Measurements from ENCODE around the gene RAB5IF. TPM values are rescaled to one million over a fixed set of nuclear protein-coding genes. Genes with fewer than 3 reads are reported as not detected.
"Not testable (repeated sequence)": the region's sequence is repeated elsewhere in the genome, so short reads cannot be mapped to it uniquely, and the experiment has no call there.

Gene RAB5IF
- total RNA-seq, 6 donors from 2014 or later: 57.6 to 124 (median 80.3) TPM

- peak overlapping the region; percentile 72 to 100 (median 88) for H3K4me3 ChIP-seq
- H3K36me3 ChIP-seq: peaks cover 16 to 38% (median 33%) of the 10 kb centered on the region in 4 donors
- WGBS, 2 donors: 2% methylated on average over 25 to 31 of the region's 31 CpGs
- peak overlapping the region; percentile 93 to 98 (median 95) for H3K27ac ChIP-seq
- TF ChIP-seq POLR2AphosphoS5 (IDR thresholded peaks at IDR 0.05) (peak in 1 of 2 donors; percentile 47), POLR2A (IDR thresholded peaks at IDR 0.05) (no peak)
- TF ChIP-seq, protein P1, sequence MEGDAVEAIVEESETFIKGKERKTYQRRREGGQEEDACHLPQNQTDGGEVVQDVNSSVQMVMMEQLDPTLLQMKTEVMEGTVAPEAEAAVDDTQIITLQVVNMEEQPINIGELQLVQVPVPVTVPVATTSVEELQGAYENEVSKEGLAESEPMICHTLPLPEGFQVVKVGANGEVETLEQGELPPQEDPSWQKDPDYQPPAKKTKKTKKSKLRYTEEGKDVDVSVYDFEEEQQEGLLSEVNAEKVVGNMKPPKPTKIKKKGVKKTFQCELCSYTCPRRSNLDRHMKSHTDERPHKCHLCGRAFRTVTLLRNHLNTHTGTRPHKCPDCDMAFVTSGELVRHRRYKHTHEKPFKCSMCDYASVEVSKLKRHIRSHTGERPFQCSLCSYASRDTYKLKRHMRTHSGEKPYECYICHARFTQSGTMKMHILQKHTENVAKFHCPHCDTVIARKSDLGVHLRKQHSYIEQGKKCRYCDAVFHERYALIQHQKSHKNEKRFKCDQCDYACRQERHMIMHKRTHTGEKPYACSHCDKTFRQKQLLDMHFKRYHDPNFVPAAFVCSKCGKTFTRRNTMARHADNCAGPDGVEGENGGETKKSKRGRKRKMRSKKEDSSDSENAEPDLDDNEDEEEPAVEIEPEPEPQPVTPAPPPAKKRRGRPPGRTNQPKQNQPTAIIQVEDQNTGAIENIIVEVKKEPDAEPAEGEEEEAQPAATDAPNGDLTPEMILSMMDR (IDR thresholded peaks at IDR 0.05): no peak
- H3K9me3 ChIP-seq: no peaks in the 10 kb centered on the region
- H3K27me3 ChIP-seq: no peaks in the 10 kb centered on the region
- DNase-seq (peak in 1 of 2 donors; percentile 78), ATAC-seq (ENCODE audit: low FRiP score in 2 of 2) (peak in 1 of 2 donors; percentile 13)
- H3K4me1 ChIP-seq: peaks cover 18 to 28% (median 24%) of the 10 kb centered on the region in 4 donors
Measured at GRCh38 chr20:36606158-36607066, 833 bp downstream of the RAB5IF start.

DNA sequence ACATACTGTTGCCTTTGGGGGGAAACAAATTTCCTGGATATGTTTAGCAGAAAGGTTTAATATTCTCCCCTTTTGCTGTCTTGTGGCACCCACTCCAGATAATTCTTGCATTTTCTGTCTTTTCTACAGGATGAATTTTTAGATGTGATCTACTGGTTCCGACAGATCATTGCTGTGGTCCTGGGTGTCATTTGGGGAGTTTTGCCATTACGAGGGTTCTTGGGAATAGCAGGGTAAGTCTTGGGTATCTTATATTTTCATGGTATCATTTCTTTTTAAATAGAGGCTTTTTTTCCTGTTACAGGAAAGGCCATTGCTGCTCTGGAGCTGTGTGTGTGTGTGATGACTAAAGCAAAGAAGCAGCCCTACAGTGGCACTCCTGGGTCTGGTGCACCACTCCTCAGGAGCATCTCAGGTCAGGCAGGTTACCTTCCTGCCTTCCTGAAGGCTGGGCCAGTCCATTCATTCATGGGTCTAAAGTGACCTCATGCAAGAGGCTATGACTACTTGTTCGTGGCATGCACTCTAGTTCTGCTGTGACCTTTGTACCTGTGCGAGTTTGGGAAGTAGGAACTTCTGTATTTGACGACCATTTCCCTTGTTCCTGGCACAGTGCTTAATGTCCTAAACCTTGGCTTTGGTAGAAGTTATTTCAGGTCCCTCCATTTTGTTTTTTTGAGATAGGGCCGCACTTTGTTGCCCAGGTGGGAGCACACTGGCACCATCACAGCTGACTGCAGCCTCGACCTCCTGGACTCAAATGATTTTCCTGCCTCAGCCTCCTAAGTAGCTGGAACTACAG, 2.2 kb downstream of the RAB5IF start:
- 83 to 84% methylated on average over 7 of the region's 7 CpGs for WGBS, 2 donors
- peaks cover 18 to 28% (median 24%) of the 10 kb centered on the region in 4 donors for H3K4me1 ChIP-seq
- peak in 1 of 2 donors; percentile 32 for DNase-seq
- H3K27ac ChIP-seq: peak overlapping the region; percentile 55 to 98 (median 94)
- ATAC-seq (ENCODE audit: low FRiP score in 2 of 2): no peak
- peak overlapping the region in 1 of 4 donors; percentile 72 for H3K4me3 ChIP-seq
- H3K27me3 ChIP-seq: no peaks in the 10 kb centered on the region
- H3K9me3 ChIP-seq: no peaks in the 10 kb centered on the region
- H3K36me3 ChIP-seq: peaks cover 19 to 52% (median 47%) of the 10 kb centered on the region in 4 donors
- TF ChIP-seq, protein P1 (IDR thresholded peaks at IDR 0.05): no peak
- no peak for TF ChIP-seq POLR2A (IDR thresholded peaks at IDR 0.05)
- no peak for TF ChIP-seq POLR2AphosphoS5 (IDR thresholded peaks at IDR 0.05)
- TF ChIP-seq EP300 (IDR thresholded peaks at IDR 0.05): no peak

GRCh38 chr20:36608388-36608728, 2.8 kb downstream of the RAB5IF start:
- ATAC-seq (ENCODE audit: low FRiP score in 2 of 2); H3K9me3 ChIP-seq; DNase-seq; H3K27me3 ChIP-seq; H3K4me3 ChIP-seq: not testable (repeated sequence)
- WGBS, 2 donors: 82 to 91% methylated on average over 6 of the region's 6 CpGs
- Histone ChIP-seq H3K36me3 (peaks cover 19 to 58% (median 50%) of the 10 kb centered on the region in 4 donors), H3K27ac (peak overlapping the region in 2 of 4 donors; percentile 96 to 98), H3K4me1 (peaks cover 18 to 28% (median 24%) of the 10 kb centered on the region in 4 donors)

DNA sequence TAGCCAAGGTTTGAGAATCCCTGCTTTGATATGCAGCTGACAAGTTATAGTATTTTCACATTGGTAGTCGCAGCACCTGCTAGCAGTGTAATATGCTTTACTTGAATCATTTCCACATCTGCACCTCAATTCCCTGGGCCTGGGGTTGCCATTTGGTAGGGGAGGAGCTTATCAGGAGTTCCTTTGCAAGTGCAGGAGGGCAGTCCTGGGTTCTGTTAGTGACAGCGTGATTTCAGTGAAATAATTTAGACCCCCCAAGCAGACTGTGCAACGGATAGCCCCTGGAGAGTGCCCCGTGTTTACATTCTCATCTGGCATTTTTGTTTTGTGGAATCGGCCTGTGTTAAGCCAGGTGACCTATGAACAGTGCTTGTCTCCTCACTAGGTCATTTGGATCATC, 6.0 kb downstream of the RAB5IF start:
- no peaks in the 10 kb centered on the region for H3K27me3 ChIP-seq
- H3K4me3 ChIP-seq: no peak overlapping the region
- H3K9me3 ChIP-seq: no peaks in the 10 kb centered on the region
- no peak for ATAC-seq (ENCODE audit: low FRiP score in 2 of 2)
- peaks cover 11 to 17% (median 14%) of the 10 kb centered on the region in 4 donors for H3K4me1 ChIP-seq
- no peak overlapping the region for H3K27ac ChIP-seq
- peaks cover 19 to 78% (median 70%) of the 10 kb centered on the region in 4 donors for H3K36me3 ChIP-seq
- no peak for DNase-seq
- TF ChIP-seq POLR2A (IDR thresholded peaks at IDR 0.05) (no peak), POLR2AphosphoS5 (IDR thresholded peaks at IDR 0.05) (no peak), EP300 (IDR thresholded peaks at IDR 0.05) (no peak)
- TF ChIP-seq, protein P1 (IDR thresholded peaks at IDR 0.05): no peak
- WGBS, 2 donors: 87 to 100% methylated on average over 5 of the region's 5 CpGs

- H3K9me3 ChIP-seq: no peaks in the 10 kb centered on the region
- H3K27ac ChIP-seq: no peak overlapping the region
- DNase-seq (peak in 1 of 2 donors; percentile 66), ATAC-seq (ENCODE audit: low FRiP score in 2 of 2) (peak; percentile 12 to 56)
- H3K27me3 ChIP-seq: no peaks in the 10 kb centered on the region
- no peak for TF ChIP-seq EP300 (IDR thresholded peaks at IDR 0.05)
- TF ChIP-seq, protein P1 (IDR thresholded peaks at IDR 0.05): no peak
- TF ChIP-seq POLR2AphosphoS5 (IDR thresholded peaks at IDR 0.05): no peak
- no peak for TF ChIP-seq POLR2A (IDR thresholded peaks at IDR 0.05)
- peaks cover 19 to 63% (median 59%) of the 10 kb centered on the region in 4 donors for H3K36me3 ChIP-seq
- H3K4me1 ChIP-seq: no peaks in the 10 kb centered on the region
- WGBS, 2 donors: 50 to 72% methylated on average over 3 of the region's 3 CpGs
- no peak overlapping the region for H3K4me3 ChIP-seq
Measured at GRCh38 chr20:36613974-36614373, 8.4 kb downstream of the RAB5IF start.
